HG02938 (cell line): Measurements from ENCODE around the gene SCAMP1.

Experiments
- ATAC-seq: cut with Tn5 transposase; IDR thresholded peaks from one replicate; pipeline ENCODE4 v1.9.1; 2021; ENCODE audit warnings: mild to moderate bottlenecking, moderate library complexity; ENCODE audit not compliant: unreplicated experiment

The SCAMP1 gene

GRCh38 chr5:78509884-78510769 is 149.7 kb downstream of the SCAMP1 start:
- peak; percentile 69 for ATAC-seq

GRCh38 chr5:78511121-78511906 is 150.9 kb downstream of the SCAMP1 start:
- no peak for ATAC-seq

GRCh38 chr5:78512435-78512834 is 152.0 kb downstream of the SCAMP1 start:
- no peak for ATAC-seq

GRCh38 chr5:78513441-78513840 is 153.0 kb downstream of the SCAMP1 start:
- no peak for ATAC-seq

- ATAC-seq, result no peak
Measured at GRCh38 chr5:78514427-78515330, 154.3 kb downstream of the SCAMP1 start.

GRCh38 chr5:78515670-78516069 is 155.3 kb downstream of the SCAMP1 start:
- no peak for ATAC-seq

GRCh38 chr5:78518365-78519197 is 158.2 kb downstream of the SCAMP1 start:
- no peak for ATAC-seq

- ATAC-seq, result no peak
Measured at GRCh38 chr5:78519198-78519941, 159.0 kb downstream of the SCAMP1 start.

GRCh38 chr5:78521455-78521854 is 161.0 kb downstream of the SCAMP1 start:
- no peak for ATAC-seq

GRCh38 chr5:78522476-78523260 is 162.3 kb downstream of the SCAMP1 start:
- no peak for ATAC-seq

GRCh38 chr5:78523314-78524193 is 163.1 kb downstream of the SCAMP1 start:
- no peak for ATAC-seq

GRCh38 chr5:78526049-78526525 is 165.7 kb downstream of the SCAMP1 start:
- ATAC-seq, result no peak

GRCh38 chr5:78527054-78527859 is 166.8 kb downstream of the SCAMP1 start:
- ATAC-seq, result no peak

- ATAC-seq, result no peak
Measured at GRCh38 chr5:78527925-78528324, 167.5 kb downstream of the SCAMP1 start.
